ENCODE data around the gene CACNA2D2.

Gene CACNA2D2

DNA sequence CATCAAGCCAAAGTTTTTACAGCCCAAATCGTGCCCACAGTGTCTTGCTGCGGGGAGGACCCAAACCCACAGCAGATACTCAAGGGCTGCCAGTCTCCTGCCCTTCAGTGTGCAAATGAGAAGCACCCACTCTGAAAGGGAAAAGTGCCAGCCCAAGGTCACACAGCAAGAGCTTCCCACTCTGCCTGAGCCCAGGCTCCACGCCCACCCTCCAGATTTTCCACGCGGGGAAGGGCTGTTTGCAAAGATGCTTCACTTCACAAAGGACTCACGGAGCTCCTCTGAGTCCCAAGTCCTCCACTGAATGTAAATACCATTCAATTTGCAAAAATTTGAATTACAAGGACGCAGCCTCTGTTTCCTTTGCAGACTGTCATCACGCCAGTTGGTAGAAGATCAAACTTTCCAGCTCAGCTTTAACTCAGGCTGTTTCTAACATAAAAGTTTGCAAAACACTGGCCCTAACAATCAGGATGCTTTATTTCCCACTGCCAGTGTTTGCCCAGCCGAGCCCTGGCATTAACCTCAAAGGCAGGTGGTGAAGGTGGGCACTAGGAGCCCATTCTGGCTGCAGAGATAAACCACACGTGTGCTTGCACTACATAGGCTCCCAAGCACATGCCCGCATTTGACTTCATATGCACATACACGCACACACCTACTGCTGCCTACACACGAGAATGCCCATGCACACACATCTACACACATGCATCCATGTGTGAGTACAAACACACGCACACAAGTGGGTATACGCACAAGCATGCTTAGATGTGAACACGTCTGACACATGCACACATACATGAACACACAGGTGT lies 7.6 kb downstream of the CACNA2D2 start:
- no peak for DNase-seq (ENCODE audit: low read depth in 2 of 2)
- no peak overlapping the region for H3K4me3 ChIP-seq (replicated peaks in 1 of 2; ENCODE audit: low read depth in 2 of 2, low read length in 2 of 2)
- TF ChIP-seq CTCF (IDR thresholded peaks at IDR 0.05; ENCODE audit: low read depth, low read length), result no peak

- H3K4me3 ChIP-seq (replicated peaks in 1 of 2; ENCODE audit: low read depth in 2 of 2, low read length in 2 of 2), result no peak overlapping the region
- TF ChIP-seq CTCF (IDR thresholded peaks at IDR 0.05; ENCODE audit: low read depth, low read length), result no peak
- DNase-seq (ENCODE audit: low read depth in 2 of 2), result no peak
Observed at GRCh38 chr3:50494126-50494525, 9.3 kb downstream of the CACNA2D2 start.

GRCh38 chr3:50493623-50494022 lies 9.8 kb downstream of the CACNA2D2 start:
- no peak for DNase-seq (ENCODE audit: low read depth in 2 of 2)
- H3K4me3 ChIP-seq (replicated peaks in 1 of 2; ENCODE audit: low read depth in 2 of 2, low read length in 2 of 2), result no peak overlapping the region
- TF ChIP-seq CTCF (IDR thresholded peaks at IDR 0.05; ENCODE audit: low read depth, low read length), result no peak

DNA sequence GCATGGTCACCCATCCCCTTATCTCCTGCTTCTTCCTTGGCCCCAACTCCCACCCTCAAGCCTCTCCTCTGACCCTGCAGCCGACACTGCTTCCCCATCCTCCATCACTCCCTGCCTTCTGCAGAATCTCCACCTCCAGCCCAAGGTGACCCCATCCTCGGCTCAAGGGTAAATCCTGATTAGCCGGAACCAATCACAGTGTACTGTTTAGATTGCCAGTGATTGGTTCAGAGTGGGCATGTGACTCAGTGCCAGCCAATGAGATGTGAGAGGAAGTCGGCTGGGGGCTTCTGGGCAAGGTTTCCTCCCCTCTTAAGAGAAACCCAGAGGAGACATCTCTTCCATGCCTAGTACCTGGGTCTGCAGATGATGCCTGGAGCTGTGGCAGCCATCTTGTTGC lies 10.3 kb downstream of the CACNA2D2 start:
- no peak for DNase-seq (ENCODE audit: low read depth in 2 of 2)
- TF ChIP-seq CTCF (IDR thresholded peaks at IDR 0.05; ENCODE audit: low read depth, low read length), result no peak
- H3K4me3 ChIP-seq (replicated peaks in 1 of 2; ENCODE audit: low read depth in 2 of 2, low read length in 2 of 2), result no peak overlapping the region

GRCh38 chr3:50491023-50491422 lies 12.4 kb downstream of the CACNA2D2 start:
- H3K4me3 ChIP-seq (replicated peaks in 1 of 2; ENCODE audit: low read depth in 2 of 2, low read length in 2 of 2), result no peak overlapping the region
- no peak for DNase-seq (ENCODE audit: low read depth in 2 of 2)
- TF ChIP-seq CTCF (IDR thresholded peaks at IDR 0.05; ENCODE audit: low read depth, low read length), result no peak

DNA sequence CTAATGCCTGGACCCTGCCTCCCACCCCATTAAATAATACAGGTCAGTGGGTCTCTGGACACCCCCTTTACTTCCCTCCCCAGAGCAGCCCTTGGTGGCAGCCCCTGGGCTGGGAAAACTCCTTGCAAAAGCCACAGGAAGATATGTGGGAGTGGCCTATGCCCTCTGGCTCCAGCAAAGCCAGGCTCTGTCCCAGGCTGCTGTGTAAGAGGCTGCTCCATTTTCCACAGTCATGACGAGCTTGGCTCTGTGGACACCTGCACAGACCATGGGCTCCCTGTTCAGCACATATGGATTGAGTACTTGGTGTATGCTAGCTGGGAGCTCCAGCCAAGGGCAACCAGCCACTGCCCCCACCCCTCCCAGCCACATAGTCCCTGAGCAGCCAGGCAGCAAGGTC lies 13.0 kb downstream of the CACNA2D2 start:
- DNase-seq (ENCODE audit: low read depth in 2 of 2), result no peak
- no peak overlapping the region for H3K4me3 ChIP-seq (replicated peaks in 1 of 2; ENCODE audit: low read depth in 2 of 2, low read length in 2 of 2)
- no peak for TF ChIP-seq CTCF (IDR thresholded peaks at IDR 0.05; ENCODE audit: low read depth, low read length)

- no peak for TF ChIP-seq CTCF (IDR thresholded peaks at IDR 0.05; ENCODE audit: low read depth, low read length)
- no peak for DNase-seq (ENCODE audit: low read depth in 2 of 2)
- no peak overlapping the region for H3K4me3 ChIP-seq (replicated peaks in 1 of 2; ENCODE audit: low read depth in 2 of 2, low read length in 2 of 2)
Observed at GRCh38 chr3:50487181-50487580, 16.3 kb downstream of the CACNA2D2 start.

Measured in cardiac fibroblast (primary cell).